Mammary epithelial cell (primary cell): ENCODE results near the gene ATXN2L.

Source experiments
- CTCF ChIP-seq, 2 donors: IDR thresholded peaks in 1 of 2; conservative IDR thresholded peaks in 1 of 2; 2 replicates each; pipeline ENCODE4 v1.5.1; 2011 to 2012; ENCODE audit warnings: inconsistent platforms in 2 of 2, low read length in 2 of 2, mild to moderate bottlenecking in 2 of 2, control low read depth in 1 of 2, low read depth in 1 of 2; ENCODE audit not compliant: insufficient read depth in 1 of 2; ENCODE audit errors: extremely low read depth in 1 of 2
- EZH2 ChIP-seq: IDR thresholded peaks from 2 replicates; pipeline ENCODE4 v1.6.1; 2012; ENCODE audit warnings: low read length, inconsistent platforms, borderline replicate concordance

DNA sequence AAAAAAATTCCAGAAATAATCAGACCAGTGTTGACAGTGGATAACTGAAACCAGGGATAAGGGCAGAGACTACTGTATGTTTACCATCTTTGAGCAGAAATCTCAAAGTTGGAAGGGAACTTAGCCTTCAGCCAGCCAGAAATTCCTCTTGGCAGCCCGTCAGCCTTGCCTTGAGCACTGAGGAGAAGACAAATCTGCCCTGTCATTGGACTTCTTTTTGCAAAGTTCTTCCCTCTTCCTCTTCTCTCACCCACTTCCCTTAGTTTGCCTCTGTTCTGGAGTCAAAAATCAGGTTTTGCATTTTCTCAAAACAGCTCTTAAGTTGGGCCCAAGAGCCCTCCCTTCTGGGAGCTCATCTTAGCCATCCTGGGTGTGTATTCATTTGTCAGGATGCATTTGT lies 17.1 kb downstream of the ATXN2L start:
- TF ChIP-seq CTCF (conservative IDR thresholded peaks at IDR 0.05 in 1 of 2, IDR thresholded peaks at IDR 0.05 in 1 of 2; ENCODE audit: extremely low read depth in 1 of 2, insufficient read depth in 1 of 2, low read depth in 1 of 2, low read length in 2 of 2): no peak
- no peak for TF ChIP-seq EZH2
